ENCODE results near the gene CPAMD8.

GRCh38 chr19:16846901-16847300 is 179.7 kb downstream of the CPAMD8 start:
- TF ChIP-seq EZH2phosphoT487 (IDR thresholded peaks at IDR 0.05; ENCODE audit: borderline replicate concordance, low read length): no peak
- TF ChIP-seq CTCF (conservative IDR thresholded peaks at IDR 0.05; ENCODE audit: low read depth, low read length): no peak

Measured in PC-3 (cell line).